ENCODE data around the gene CARD19. TPM values are rescaled to one million over a fixed set of nuclear protein-coding genes. Genes with fewer than 3 reads are reported as not detected.

Gene CARD19
- total RNA-seq, 4 donors from 2014 or later = 16.2 to 37.8 (median 29.0) TPM

- TF ChIP-seq POLR2A (IDR thresholded peaks at IDR 0.05) = no peak
- Histone ChIP-seq H3K4me3 (no peak overlapping the region), H3K27me3 (no peaks in the 10 kb centered on the region), H3K36me3 (no peaks in the 10 kb centered on the region), H3K9me3 (no peaks in the 10 kb centered on the region), H3K27ac (no peak overlapping the region), H3K4me1 (peaks cover 0 to 19% (median 0%) of the 10 kb centered on the region in 3 donors)
- intact Hi-C loops (cut with DNase I) = no loop called here
- 91 to 92% methylated on average over 10 to 12 of the region's 12 CpGs for WGBS, 2 donors
- no peak for DNase-seq
These were observed 19.8 kb upstream of the CARD19 start for GRCh38 chr9:93076101-93076791.

DNA sequence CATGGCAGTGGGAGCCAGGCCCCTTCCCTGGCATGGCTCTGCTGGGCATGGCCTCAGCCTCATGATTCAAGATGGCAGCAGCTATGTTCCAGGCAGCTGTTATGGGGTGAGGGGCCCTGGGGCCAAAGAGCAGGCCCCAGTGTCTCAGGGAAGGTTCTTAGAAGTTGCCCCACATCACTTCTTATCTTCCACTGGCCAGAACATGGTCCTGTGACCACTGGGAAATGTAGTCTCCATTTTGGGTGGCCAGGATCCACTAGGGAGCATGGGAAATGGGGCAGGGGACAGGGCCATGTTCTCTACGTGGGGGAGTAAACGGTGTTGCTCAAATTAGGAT lies 19.3 kb upstream of the CARD19 start:
- H3K36me3 ChIP-seq = no peaks in the 10 kb centered on the region
- H3K9me3 ChIP-seq = no peaks in the 10 kb centered on the region
- intact Hi-C loops (cut with DNase I) = no loop called here
- H3K4me1 ChIP-seq = peaks cover 0 to 14% (median 0%) of the 10 kb centered on the region in 3 donors
- DNase-seq = no peak
- H3K4me3 ChIP-seq = no peak overlapping the region
- no peak overlapping the region for H3K27ac ChIP-seq
- H3K27me3 ChIP-seq = no peaks in the 10 kb centered on the region
- WGBS, 2 donors = 87 to 100% methylated on average over 2 of the region's 2 CpGs
- TF ChIP-seq POLR2A (IDR thresholded peaks at IDR 0.05) = no peak
- no peak for TF ChIP-seq CTCF (IDR thresholded peaks at IDR 0.05)

GRCh38 chr9:93077367-93077766 lies 18.6 kb upstream of the CARD19 start:
- TF ChIP-seq CTCF (IDR thresholded peaks at IDR 0.05) = no peak
- H3K27me3 ChIP-seq = no peaks in the 10 kb centered on the region
- H3K4me1 ChIP-seq = peaks cover 0 to 8% (median 0%) of the 10 kb centered on the region in 3 donors
- 80% methylated on average over 1 of the region's 1 CpG; no CpG with 5 or more reads in 1 of the 2 donors for WGBS, 2 donors
- intact Hi-C loops (cut with DNase I) = no loop called here
- no peak overlapping the region for H3K27ac ChIP-seq
- H3K4me3 ChIP-seq = no peak overlapping the region
- no peaks in the 10 kb centered on the region for H3K9me3 ChIP-seq
- H3K36me3 ChIP-seq = no peaks in the 10 kb centered on the region
- DNase-seq = no peak

- TF ChIP-seq CTCF (IDR thresholded peaks at IDR 0.05) = no peak
- TF ChIP-seq POLR2A (IDR thresholded peaks at IDR 0.05) = no peak
- H3K36me3 ChIP-seq = no peaks in the 10 kb centered on the region
- H3K4me1 ChIP-seq = peaks cover 0 to 3% (median 0%) of the 10 kb centered on the region in 3 donors
- no peaks in the 10 kb centered on the region for H3K9me3 ChIP-seq
- whole genome bisulfite sequencing, 2 donors = 97 to 100% methylated on average over 4 to 7 of the region's 16 CpGs
- no peak overlapping the region for H3K27ac ChIP-seq
- H3K4me3 ChIP-seq = no peak overlapping the region
- no peak for DNase-seq
- intact Hi-C loops (cut with DNase I) = no loop called here
- no peaks in the 10 kb centered on the region for H3K27me3 ChIP-seq
These were observed 18.2 kb upstream of the CARD19 start for GRCh38 chr9:93077811-93078210.

DNA sequence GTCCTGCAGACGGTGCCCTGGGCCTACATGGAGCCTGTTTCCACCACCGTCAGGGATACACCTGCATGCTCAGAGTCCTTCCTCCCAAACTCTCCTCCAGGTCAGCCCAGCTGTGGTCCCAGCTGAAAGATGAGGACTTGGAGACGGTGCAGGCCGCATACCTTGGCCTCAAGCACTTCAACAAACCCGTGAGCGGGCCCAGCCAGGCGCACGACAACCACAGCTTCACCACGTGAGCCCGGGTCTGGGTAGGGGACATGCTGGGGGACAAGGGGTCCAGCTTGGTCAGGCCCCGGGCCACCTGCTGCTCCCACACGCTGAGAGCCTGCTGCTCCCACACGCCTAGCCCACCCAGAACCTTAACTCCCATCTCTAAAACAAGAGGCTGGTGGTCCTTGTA lies 16.6 kb upstream of the CARD19 start:
- Histone ChIP-seq H3K27ac (no peak overlapping the region), H3K9me3 (no peaks in the 10 kb centered on the region), H3K4me3 (no peak overlapping the region), H3K36me3 (no peaks in the 10 kb centered on the region), H3K4me1 (no peaks in the 10 kb centered on the region), H3K27me3 (no peaks in the 10 kb centered on the region)
- no peak for DNase-seq
- WGBS, 2 donors = 84 to 96% methylated on average over 4 to 9 of the region's 13 CpGs
- TF ChIP-seq CTCF (IDR thresholded peaks at IDR 0.05) (no peak), POLR2A (IDR thresholded peaks at IDR 0.05) (no peak)
- intact Hi-C loops (cut with DNase I) = no loop called here

DNA sequence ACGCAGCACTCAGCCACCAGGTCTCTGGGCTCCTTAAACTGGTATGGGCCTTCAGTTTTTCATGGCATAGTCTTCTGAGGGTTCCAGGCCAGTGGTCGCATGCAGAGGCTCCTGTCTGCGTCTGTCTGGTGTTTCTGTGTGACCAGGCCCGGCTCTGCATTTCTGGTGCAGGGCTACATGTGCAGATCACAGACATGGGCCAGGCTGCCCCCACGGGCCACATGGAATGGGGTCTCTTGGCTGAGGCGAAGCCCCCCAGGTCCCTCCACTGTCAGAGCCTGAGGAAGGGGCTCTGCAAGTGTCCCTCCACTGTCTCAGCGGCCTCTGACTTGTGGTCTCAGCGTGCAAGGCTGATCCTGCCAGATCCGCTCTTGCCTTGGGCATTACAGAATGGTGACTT lies 15.6 kb upstream of the CARD19 start:
- H3K36me3 ChIP-seq = no peaks in the 10 kb centered on the region
- intact Hi-C loops (cut with DNase I) = no loop called here
- no peaks in the 10 kb centered on the region for H3K4me1 ChIP-seq
- TF ChIP-seq CTCF (IDR thresholded peaks at IDR 0.05) = no peak
- TF ChIP-seq POLR2A (IDR thresholded peaks at IDR 0.05) = no peak
- 87 to 96% methylated on average over 6 to 9 of the region's 9 CpGs for whole genome bisulfite sequencing, 2 donors
- H3K27me3 ChIP-seq = no peaks in the 10 kb centered on the region
- no peak overlapping the region for H3K4me3 ChIP-seq
- no peak for DNase-seq
- H3K9me3 ChIP-seq = no peaks in the 10 kb centered on the region
- H3K27ac ChIP-seq = no peak overlapping the region
